ENCODE results near the gene ATG7.

ATG7 gene

GRCh38 chr3:11363715-11364114, 91.5 kb downstream of the ATG7 start:
- DNase-seq, result no peak

DNA sequence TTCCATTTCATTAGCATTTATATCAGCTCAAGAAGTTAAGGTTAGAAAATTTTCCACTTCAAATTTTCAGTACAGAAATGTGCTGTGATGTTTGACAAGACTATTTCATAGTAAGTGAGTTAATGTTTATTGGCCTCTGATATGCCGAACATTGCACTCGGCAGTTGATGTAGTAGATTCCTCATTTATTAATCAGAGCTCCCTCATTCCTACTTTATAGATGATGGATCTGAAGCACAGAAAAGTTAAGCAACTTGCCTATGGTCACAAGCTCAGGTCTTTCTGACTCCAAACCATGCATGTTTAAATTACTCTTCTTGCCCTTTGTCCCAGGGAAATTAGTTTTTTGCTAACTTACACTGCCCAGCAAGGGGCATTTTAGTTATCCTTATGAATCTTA, 92.0 kb downstream of the ATG7 start:
- no peak for DNase-seq

GRCh38 chr3:11367143-11367693, 95.0 kb downstream of the ATG7 start:
- DNase-seq, result no peak

GRCh38 chr3:11370191-11370590, 98.0 kb downstream of the ATG7 start:
- no peak for DNase-seq

GRCh38 chr3:11370966-11371365, 98.8 kb downstream of the ATG7 start:
- no peak for DNase-seq

GRCh38 chr3:11371747-11372146, 99.5 kb downstream of the ATG7 start:
- DNase-seq, result no peak

DNA sequence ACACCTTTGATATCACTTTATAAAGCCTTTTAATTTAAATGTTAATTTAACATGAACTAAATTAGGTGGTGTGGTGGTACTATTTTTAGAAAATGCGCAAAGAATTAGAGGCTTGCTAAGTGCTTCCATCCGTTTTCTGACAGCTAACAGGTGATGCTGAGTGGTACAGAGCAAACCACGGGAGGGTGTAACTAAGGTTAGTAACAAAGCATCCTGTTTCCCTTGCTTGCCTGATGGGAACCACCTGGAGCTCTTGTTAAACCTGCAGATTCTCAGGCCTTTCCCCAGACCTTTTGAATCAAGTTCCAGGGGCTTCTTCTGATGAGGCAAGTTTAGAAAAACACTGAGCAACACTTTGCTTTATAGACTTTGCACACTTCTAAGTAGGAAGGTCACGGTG, 101.0 kb downstream of the ATG7 start:
- no peak for DNase-seq

DNA sequence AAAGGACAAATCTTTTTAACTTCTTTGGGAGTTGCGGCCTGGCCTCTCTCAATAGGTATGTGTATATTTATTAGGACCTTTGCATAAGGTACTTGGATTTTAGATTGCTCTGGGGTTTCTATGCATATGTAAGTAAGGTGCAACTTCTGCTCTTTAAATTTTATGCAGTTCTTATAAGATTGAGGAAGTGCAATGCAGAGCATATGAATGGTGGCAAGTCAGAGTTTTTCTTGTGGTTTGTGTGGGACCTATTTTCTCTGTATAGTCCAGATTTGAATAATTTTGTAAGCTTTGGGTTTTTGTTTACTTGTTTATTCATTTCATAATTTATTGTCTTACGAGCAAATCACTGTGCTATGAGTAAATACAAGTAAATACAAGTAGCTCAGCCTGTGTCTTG, 101.5 kb downstream of the ATG7 start:
- no peak for DNase-seq

- DNase-seq, result no peak
Observed at GRCh38 chr3:11375333-11376088, 103.3 kb downstream of the ATG7 start.

DNA sequence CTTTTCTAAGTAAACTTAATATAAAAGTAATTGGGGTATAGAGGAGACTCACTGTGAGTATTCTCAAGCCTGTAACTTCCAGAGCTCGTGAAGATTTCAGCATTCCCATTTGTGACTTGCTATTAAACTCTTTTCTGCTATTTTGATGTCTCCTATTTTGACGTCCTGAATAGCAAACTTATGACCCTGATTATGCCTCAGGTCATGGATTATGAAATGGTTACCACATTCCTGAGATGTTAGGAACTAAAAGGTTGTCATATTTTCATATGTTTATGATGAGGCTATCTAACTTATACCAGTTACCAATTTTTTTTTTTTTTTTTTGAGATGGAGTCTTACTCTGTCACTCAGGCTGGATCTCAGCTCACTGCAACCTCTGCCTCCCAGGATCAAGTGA, 105.5 kb downstream of the ATG7 start:
- no peak for DNase-seq

DNA sequence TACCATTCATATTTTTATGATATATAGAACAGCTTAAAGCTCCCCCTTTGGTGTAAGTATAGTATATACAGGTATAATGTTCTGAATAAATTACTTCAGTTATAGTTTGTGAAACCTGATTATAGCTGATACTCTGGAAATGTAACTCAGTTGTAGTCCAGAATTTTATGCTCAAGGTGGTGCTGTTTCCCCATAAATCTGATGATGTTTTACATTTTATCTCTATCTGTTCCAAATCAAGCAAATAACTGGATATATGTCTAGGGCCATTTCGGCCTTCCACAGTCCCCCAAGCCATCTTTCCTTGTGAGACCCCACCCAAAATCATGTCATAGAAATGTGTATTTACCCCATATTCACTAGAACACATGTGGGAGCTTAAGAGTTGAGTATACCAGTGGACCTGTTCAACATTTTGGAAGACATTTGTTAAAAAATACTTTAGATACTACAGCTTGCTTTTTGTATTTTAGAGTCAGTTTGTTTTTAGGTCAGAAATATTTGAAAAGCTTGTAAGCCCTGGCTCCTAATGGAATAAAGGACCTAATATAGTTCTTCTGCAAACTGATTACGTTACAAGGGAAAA, 107.1 kb downstream of the ATG7 start:
- no peak for DNase-seq

- DNase-seq, result no peak
Observed at GRCh38 chr3:11379824-11380701, 107.9 kb downstream of the ATG7 start.

GRCh38 chr3:11381141-11381540, 108.9 kb downstream of the ATG7 start:
- no peak for DNase-seq

GRCh38 chr3:11381563-11381962, 109.4 kb downstream of the ATG7 start:
- DNase-seq, result no peak

GRCh38 chr3:11382146-11382745, 110.0 kb downstream of the ATG7 start:
- no peak for DNase-seq

GRCh38 chr3:11384074-11384473, 111.9 kb downstream of the ATG7 start:
- no peak for DNase-seq

- no peak for DNase-seq
Observed at GRCh38 chr3:11385326-11385725, 113.1 kb downstream of the ATG7 start.

DNA sequence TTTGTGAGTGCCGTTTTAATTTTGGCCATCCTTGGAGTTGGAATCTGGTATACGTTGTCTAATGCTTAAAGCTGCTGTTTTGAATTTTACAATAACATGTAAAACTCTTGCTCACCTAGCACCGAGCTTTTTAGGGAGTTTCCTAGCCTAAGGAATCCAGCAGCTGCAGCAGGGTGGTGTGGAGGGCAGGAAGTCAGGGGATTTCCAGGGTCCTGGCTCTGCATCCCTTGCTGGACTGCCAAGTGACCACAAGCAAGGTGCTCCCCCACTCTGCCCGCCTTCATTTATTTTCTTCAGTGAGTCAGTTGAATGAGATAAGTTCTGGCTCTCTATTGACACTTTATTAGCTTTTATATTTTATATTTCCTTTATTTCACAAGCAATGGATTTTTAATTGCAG, 113.7 kb downstream of the ATG7 start:
- DNase-seq, result no peak

DNA sequence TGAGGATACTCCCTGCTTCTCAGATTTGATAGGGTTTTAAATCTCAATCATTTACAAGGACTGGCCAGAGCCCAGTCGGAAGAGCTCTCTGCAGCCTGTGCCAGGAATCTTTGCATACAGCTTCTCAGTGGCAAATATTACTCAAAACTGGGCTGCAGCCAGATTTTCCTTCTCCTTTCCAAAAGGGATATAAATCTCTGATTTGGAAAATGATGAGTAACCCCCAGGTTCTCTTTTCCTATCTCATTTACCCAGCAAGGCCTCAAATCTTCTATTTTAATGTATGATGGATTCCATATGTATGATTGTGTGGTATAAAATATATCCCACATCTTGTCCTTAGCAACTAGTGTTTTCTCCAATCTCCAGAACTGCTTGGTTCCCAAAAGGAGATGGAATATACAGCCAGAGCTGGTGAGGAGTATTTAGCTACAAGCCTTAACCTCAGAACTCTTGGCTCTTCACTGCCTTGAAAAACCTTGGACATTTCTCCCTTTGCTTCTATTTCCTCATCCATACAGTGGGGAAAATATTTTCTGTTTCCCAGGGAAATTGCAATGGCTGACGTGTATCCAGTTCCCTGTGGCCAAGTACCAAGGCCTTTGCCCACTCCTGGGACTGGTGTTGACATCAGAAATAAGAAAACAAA, 114.4 kb downstream of the ATG7 start:
- DNase-seq, result no peak

GRCh38 chr3:11389386-11390268, 117.4 kb downstream of the ATG7 start:
- no peak for DNase-seq

- no peak for DNase-seq
Observed at GRCh38 chr3:11390411-11391131, 118.4 kb downstream of the ATG7 start.
